ENCODE data around the gene NEUROD4.

DNA sequence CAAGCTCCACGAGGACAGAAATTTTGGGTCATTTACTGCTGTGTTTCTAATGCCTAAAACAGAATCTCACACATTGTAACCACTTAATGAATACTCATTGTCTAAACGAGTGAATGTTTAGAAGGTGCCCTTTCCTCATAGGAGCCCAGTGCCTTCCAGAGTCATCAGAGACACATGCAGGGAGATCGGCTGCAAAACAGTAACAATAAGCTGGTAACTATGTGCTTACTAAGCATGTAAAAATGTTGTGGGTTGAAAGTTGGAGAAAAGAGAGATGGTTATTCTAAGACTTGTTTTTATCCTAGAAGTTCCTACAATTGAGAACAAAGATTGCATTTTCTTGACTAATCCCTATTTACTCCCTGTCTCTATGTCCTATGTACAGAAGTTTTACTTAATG, 42.6 kb upstream of the NEUROD4 start:
- TF ChIP-seq, protein P1, sequence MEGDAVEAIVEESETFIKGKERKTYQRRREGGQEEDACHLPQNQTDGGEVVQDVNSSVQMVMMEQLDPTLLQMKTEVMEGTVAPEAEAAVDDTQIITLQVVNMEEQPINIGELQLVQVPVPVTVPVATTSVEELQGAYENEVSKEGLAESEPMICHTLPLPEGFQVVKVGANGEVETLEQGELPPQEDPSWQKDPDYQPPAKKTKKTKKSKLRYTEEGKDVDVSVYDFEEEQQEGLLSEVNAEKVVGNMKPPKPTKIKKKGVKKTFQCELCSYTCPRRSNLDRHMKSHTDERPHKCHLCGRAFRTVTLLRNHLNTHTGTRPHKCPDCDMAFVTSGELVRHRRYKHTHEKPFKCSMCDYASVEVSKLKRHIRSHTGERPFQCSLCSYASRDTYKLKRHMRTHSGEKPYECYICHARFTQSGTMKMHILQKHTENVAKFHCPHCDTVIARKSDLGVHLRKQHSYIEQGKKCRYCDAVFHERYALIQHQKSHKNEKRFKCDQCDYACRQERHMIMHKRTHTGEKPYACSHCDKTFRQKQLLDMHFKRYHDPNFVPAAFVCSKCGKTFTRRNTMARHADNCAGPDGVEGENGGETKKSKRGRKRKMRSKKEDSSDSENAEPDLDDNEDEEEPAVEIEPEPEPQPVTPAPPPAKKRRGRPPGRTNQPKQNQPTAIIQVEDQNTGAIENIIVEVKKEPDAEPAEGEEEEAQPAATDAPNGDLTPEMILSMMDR (IDR thresholded peaks at IDR 0.05): no peak
- no peak for TF ChIP-seq POLR2A (IDR thresholded peaks at IDR 0.05)
